Panc1 (cell line): ENCODE results near the gene LRRC47. TPM values are rescaled to one million over a fixed set of nuclear protein-coding genes. Genes with fewer than 3 reads are reported as not detected.

Experiments
- ATAC-seq: fragments of 200-7000 bp; cut with Tn5 transposase; 2 replicates; pipeline ENCODE4 v1.9.1; 2020; ENCODE audit warnings: mild to moderate bottlenecking, moderate library complexity
- BruUV-seq: library from RNA; stranded (reverse); fragments of 400-500 nt; replicated peaks from 2 replicates; lab custom pipeline; 2021; lab: Mats Ljungman, UMichigan
- CTCF ChIA-PET: fragments of 300-600 bp; sonication (Branson Sonifier 250); formaldehyde crosslinking; loops from one replicate; lab custom pipeline; 2022; ENCODE audit warnings: antibody characterized with exemption; lab: Charles Lee
- POLR2A ChIA-PET: fragments of 300-600 bp; sonication (Branson Sonifier 250); formaldehyde crosslinking; loops from one replicate; lab custom pipeline; 2022; ENCODE audit warnings: antibody characterized with exemption; lab: Charles Lee
- DNase-seq: peaks from one replicate; pipeline ENCODE4 v3.0.0-alpha.2; 2010; ENCODE audit warnings: low read depth, low spot score
- H3K27ac ChIP-seq: 2 replicates; pipeline ENCODE4 v1.5.1; 2011; ENCODE audit warnings: mild to moderate bottlenecking, low read length, inconsistent platforms
- H3K27me3 ChIP-seq: fragments of 200-500 bp; sonication (Bioruptor generic); 2 replicates; pipeline ENCODE4 v1.6.0; 2014; ENCODE audit warnings: low read length, inconsistent platforms; ENCODE audit not compliant: control insufficient read depth, insufficient read depth
- H3K36me3 ChIP-seq: fragments of 200-500 bp; sonication (Bioruptor generic); 2 replicates; pipeline ENCODE4 v1.5.1; 2014; ENCODE audit warnings: inconsistent platforms, mild to moderate bottlenecking, low read length, moderate library complexity; ENCODE audit not compliant: control insufficient read depth, insufficient read depth
- H3K4me1 ChIP-seq: 2 replicates; pipeline ENCODE4 v1.5.1; 2011; ENCODE audit warnings: inconsistent platforms, mild to moderate bottlenecking, low read length, moderate library complexity; ENCODE audit not compliant: control insufficient read depth, insufficient read depth
- H3K4me3 ChIP-seq, 2 experiments: 2 replicates each; pipeline ENCODE4 v1.5.1; 2011 to 2012; ENCODE audit warnings: low read depth in 2 of 2, low read length in 2 of 2, mild to moderate bottlenecking in 2 of 2, inconsistent platforms in 1 of 2, moderate library complexity in 1 of 2
- H3K9me3 ChIP-seq: fragments of 200-500 bp; sonication (Bioruptor generic); 2 replicates; pipeline ENCODE4 v1.5.1; 2014; ENCODE audit warnings: low read depth, mild to moderate bottlenecking, inconsistent platforms, low read length, moderate library complexity; ENCODE audit not compliant: control insufficient read depth, insufficient read depth
- CTCF ChIP-seq: fragments of 450-650 bp; IDR thresholded peaks from 2 replicates; pipeline ENCODE4 v1.5.1; 2017; ENCODE audit warnings: mild to moderate bottlenecking
- POLR2AphosphoS5 ChIP-seq: IDR thresholded peaks from 2 replicates; pipeline ENCODE4 v1.6.1; 2012; ENCODE audit warnings: mild to moderate bottlenecking, low read depth, low read length, moderate library complexity
- REST ChIP-seq, 2 experiments: IDR thresholded peaks; 2 replicates each; pipeline ENCODE4 v1.6.1; 2011 to 2012; ENCODE audit warnings: low read depth in 2 of 2, control low read depth in 1 of 2, low read length in 1 of 2, mild to moderate bottlenecking in 1 of 2, moderate library complexity in 1 of 2; ENCODE audit not compliant: insufficient read depth in 1 of 2
- SIN3A ChIP-seq: IDR thresholded peaks from 2 replicates; pipeline ENCODE4 v1.6.1; 2012; ENCODE audit warnings: low read depth, mild to moderate bottlenecking, low read length, moderate library complexity, borderline replicate concordance; ENCODE audit not compliant: insufficient read depth
- TCF7L2 ChIP-seq: IDR thresholded peaks from 2 replicates; pipeline ENCODE4 v1.6.1; 2011; ENCODE audit warnings: mild to moderate bottlenecking, low read depth, low read length, inconsistent platforms
- in situ Hi-C: cut with HindIII; loops from 2 replicates; pipeline ENCODE4 v1.10.0; 2016; ENCODE audit warnings: low sequenced_read_pairs, low pct_unique_long_range_greater_than_20kb
- intact Hi-C: fragments of 100-400 bp; cut with micrococcal nuclease; formaldehyde crosslinking; loops from one replicate; pipeline ENCODE4 v1.10.0; 2022; ENCODE audit not compliant: unreplicated experiment
- total RNA-seq: library from RNA; stranded (reverse); gene quantifications from one replicate; pipeline ENCODE4 v1.2.1, GENCODE V29; 2021; ENCODE audit not compliant: unreplicated experiment

The LRRC47 gene
- total RNA-seq, 1 experiment from 2014 or later = 51.0 TPM

GRCh38 chr1:3787349-3787715 is 9.0 kb downstream of the LRRC47 start:
- ATAC-seq (no peak), DNase-seq (no peak)
- TF ChIP-seq REST (IDR thresholded peaks at IDR 0.05; ENCODE audit: insufficient read depth in 1 of 2, low read depth in 2 of 2, low read length in 1 of 2) (no peak), TCF7L2 (no peak), POLR2AphosphoS5 (no peak), CTCF (no peak), SIN3A (no peak)
- no peaks in the 10 kb centered on the region for H3K27me3 ChIP-seq
- no peak overlapping the region for H3K4me3 ChIP-seq
- CTCF ChIA-PET = no interaction called here
- in situ Hi-C loops (no loop called here), intact Hi-C loops (no loop called here)
- POLR2A ChIA-PET = no interaction called here
- H3K9me3 ChIP-seq = no peaks in the 10 kb centered on the region
- H3K36me3 ChIP-seq = peaks cover 2% of the 10 kb centered on the region; the same call in 1 of the 2 replicates
- BruUV-seq = no TSS peak
- H3K4me1 ChIP-seq = no peaks in the 10 kb centered on the region
- no peak overlapping the region for H3K27ac ChIP-seq

- intact Hi-C loops = no loop called here
- Histone ChIP-seq H3K36me3 (peaks cover 2% of the 10 kb centered on the region; the same call in 1 of the 2 replicates), H3K4me3 (no peak overlapping the region), H3K27ac (no peak overlapping the region), H3K27me3 (no peaks in the 10 kb centered on the region), H3K9me3 (no peaks in the 10 kb centered on the region), H3K4me1 (no peaks in the 10 kb centered on the region)
- in situ Hi-C loops = no loop called here
- no peak for DNase-seq
- ChIA-PET POLR2A (no interaction called here), CTCF (no interaction called here)
- TF ChIP-seq SIN3A = no peak
- no TSS peak for BruUV-seq
- no peak for ATAC-seq
Observed at GRCh38 chr1:3786468-3787348, 9.6 kb downstream of the LRRC47 start.
